HTR-8/SVneo (cell line): Measurements from ENCODE around the gene SLC25A26.

Experiments used
- DNase-seq: peaks from one replicate; pipeline ENCODE4 v3.0.0; 2011; ENCODE audit warnings: low spot score, mixed read lengths; ENCODE audit not compliant: insufficient read length
- FAIRE-seq: peaks from 2 replicates; lab custom pipeline; 2011; peaks lifted over from hg19 to GRCh38; lab: Jason Lieb, UNC

Gene SLC25A26

DNA sequence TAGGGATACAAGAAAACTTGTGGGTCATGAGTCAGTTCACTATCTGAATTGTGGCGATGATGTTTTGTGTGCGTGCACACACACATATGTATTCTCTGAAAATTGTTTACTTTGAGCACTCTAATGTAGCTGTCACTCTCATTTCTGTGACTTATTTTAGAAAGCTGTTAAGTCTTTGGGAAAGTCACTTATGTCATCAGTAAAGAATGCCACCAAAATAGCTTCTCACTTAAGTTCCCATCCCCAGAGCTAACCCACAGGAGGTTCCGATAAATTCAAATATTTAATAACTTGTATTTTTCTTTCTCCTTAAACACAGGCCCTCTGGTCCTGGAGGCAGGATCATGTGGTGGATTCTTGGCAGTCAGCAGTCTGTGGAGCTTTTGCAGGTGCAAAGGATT lies 141.7 kb downstream of the SLC25A26 start:
- no peak for FAIRE-seq
- DNase-seq: peak; percentile 22

DNA sequence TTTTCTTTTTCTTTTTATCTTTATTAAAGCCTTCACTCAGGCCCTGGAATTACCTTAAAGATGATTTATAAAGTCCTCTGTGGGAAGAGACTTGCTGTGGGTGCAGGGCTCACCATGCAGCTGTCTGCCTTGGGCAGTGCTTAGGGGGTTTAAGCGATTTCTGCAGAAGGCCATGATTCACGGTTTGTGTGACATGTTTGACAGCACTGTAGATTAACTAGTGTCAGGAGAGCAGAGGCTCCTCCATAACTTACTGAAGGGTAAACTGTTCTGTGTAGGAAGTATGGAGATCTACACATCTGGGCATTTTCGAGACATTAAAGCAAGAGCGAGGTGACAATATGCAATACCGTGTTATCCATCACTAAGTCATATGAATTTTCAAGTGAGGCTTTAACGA lies 142.3 kb downstream of the SLC25A26 start:
- FAIRE-seq: no peak
- peak; percentile 10 for DNase-seq

- FAIRE-seq (no peak), DNase-seq (no peak)
These were observed 144.3 kb downstream of the SLC25A26 start for GRCh38 chr3:66365080-66365479.

DNA sequence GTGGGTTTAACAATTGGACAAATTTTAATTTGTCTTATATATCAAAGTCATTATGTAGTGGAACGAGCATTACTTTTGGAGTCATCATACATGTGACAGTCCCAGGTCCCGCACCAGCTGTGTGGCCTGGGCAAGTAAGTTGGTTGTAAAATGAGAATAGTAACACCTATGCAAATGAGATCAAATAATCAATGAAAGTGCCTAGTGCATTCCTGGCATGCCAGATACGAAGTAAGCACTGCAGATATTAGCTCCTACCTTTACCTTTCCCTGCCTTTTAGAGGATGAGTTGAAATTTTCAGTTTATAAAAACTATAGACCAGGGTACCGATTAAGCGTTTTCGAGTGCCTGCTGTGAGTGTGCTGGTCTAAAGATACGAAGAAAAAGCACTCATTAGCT lies 145.9 kb downstream of the SLC25A26 start:
- DNase-seq (no peak), FAIRE-seq (no peak)

DNA sequence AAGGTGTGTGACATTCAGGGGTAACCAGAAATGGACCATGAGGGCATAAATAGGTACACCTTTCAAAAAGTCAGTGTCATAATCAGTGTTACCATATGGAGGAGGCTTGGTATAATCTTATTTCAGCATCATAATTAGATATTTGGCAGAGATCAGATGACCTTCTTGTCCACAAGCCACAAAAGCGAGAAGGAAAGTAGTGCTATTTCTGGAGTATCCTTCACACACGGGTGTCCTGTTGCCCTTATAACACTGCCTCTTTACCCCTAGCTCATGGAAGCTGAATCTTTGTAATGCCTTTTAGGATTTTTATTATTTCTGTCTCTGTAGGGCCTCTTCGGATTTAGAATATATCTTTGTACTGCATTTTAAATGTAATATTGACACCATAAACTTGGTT lies 147.2 kb downstream of the SLC25A26 start:
- no peak for DNase-seq
- FAIRE-seq: no peak

DNA sequence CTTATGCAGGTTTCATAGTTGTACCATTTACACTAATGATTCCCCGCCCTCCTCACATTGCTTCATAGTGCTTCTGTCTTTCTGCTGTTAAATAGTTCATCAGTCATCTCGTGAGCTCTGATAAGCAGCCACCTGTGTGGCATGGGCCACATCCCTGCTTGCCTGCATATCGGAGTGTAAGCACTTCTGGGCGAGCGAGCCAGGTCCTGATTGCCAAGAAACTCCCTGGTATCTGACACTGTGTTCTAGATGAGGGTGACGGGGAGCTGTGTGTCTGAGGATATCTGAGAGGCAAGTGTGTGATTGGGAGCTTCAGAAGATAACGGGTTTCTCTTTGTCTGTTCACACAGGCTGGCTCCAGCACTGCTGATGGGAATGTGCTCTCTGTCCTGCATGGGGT lies 149.4 kb downstream of the SLC25A26 start:
- DNase-seq: no peak
- FAIRE-seq: no peak

GRCh38 chr3:66371432-66371831 lies 150.6 kb downstream of the SLC25A26 start:
- DNase-seq (no peak), FAIRE-seq (no peak)

GRCh38 chr3:66372681-66373350 lies 152.0 kb downstream of the SLC25A26 start:
- DNase-seq: peak; percentile 32

GRCh38 chr3:66376568-66376967 lies 155.8 kb downstream of the SLC25A26 start:
- DNase-seq (no peak), FAIRE-seq (no peak)

More at GRCh38 chr3:66372681-66373350, 152.0 kb downstream of the SLC25A26 start:
- FAIRE-seq: no peak

DNA sequence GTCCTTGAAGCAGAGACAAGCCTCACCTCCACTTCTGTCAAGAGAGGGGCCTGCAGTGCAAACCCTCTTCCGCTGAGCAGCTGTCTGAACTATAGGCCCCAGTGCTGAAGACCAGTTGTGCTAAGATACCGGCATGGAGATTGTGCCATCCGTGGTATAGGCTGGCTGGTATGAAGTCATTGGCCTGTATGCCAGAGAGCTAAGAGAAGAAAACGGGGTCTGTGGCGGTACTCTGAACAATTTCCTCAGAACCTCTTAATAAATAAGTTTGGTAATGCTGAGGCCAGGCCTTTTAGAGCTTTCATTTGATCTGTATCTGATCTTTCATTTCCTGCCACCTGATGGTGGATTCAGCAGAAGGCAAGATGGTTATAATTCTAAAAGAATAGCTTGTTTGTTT lies 157.0 kb downstream of the SLC25A26 start:
- DNase-seq (no peak), FAIRE-seq (no peak)

DNA sequence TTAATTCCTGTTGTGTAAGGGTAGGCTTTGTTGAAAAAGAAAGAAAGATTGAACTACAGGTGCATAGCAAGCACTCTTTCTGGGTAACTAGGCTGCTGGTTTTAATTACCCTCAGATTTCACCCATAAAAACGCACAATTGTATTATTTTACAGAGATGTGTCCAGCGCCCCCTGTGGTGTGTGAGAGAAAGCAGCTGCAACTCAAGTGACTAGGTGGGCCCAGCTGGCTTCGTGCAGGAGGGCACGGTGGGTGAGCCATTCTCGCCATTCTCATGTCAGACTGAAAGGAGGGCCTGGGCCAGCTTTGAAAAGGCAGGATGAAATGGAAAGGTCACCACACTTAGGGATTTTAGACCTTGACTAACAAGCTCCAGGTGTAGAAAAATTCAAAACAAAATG lies 157.5 kb downstream of the SLC25A26 start:
- peak; percentile 18 for DNase-seq

DNA sequence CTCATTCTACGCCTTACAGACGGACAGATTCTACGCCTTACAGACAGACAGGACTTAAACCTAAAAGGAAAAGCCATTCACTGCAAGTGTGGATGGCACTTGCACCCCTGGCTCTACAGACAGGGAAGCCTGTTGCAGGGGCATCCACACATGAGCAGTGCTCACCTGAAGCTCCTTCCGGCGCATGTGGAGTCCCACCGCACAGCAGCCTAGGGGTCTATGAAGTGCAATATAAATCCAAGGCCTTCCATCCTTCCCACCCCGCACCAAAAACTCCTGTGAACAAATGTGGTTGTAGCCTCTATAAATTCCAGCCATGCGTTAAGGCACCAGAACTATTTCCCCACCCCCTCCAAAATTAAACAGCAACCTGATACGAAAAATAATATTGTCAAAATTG lies 158.8 kb downstream of the SLC25A26 start:
- no peak for FAIRE-seq
- DNase-seq: no peak

More for the DNA sequence above, 157.5 kb downstream of the SLC25A26 start:
- FAIRE-seq: no peak

- no peak for DNase-seq
- no peak for FAIRE-seq
These were observed 159.6 kb downstream of the SLC25A26 start for GRCh38 chr3:66380200-66380932.

DNA sequence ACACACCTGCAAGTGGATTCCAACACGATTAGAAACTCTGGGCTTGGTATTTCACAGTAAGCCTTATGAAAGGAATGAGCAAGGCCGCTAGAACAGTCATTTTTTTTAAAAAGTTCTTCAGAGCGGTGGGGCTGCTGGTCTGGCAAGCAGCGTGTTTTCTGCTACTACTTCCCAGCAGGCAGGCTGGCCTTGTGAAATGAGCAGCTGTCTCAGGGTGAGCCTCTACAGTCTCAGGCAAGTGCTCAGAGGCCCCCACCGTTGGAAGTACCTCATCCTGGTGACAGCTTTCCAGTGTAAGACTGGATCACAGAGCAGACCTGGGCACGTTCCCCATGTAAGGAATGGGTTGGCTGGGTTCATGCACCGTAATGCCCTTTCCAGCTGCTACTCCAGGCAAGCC lies 160.8 kb downstream of the SLC25A26 start:
- DNase-seq (no peak), FAIRE-seq (no peak)

DNA sequence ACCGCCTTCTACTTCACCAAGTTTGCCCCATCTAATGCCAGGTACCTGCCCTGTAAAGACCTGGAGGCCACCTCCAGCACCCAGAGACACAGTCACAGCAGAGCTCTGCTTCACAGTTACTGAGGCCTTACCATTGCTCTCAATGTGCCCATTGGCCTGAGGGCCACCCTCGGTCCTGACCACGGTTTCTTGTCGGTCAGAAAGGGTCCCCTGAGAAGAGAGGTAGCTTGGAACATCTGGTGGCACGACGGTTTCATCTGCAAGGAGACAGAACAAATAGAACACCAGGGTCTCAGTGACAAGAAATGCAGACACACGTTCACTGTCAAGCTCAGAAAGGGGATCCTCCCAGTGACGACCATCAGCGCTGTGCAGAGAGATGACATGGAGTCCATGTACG lies 161.3 kb downstream of the SLC25A26 start:
- DNase-seq (no peak), FAIRE-seq (no peak)

DNA sequence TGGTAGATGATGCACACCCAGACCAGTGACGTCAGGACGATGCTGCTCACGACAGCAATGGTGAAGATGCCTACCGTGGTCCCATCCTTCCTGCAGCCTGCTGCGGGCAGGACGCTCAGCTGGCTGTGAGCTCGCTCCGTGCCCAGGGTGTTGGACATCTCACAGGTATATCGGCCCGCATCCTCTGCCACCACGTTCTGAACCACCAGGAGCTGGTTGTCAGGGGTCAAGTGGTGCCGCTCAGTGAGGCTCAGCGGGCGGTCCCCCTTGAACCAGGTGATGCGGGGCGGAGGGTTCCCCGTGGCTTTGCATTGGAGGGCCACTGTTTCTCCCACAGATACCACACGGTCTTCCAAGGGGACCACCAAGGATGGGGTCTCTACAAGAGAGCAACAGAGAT lies 162.2 kb downstream of the SLC25A26 start:
- DNase-seq (no peak), FAIRE-seq (peak; percentile 52)

DNA sequence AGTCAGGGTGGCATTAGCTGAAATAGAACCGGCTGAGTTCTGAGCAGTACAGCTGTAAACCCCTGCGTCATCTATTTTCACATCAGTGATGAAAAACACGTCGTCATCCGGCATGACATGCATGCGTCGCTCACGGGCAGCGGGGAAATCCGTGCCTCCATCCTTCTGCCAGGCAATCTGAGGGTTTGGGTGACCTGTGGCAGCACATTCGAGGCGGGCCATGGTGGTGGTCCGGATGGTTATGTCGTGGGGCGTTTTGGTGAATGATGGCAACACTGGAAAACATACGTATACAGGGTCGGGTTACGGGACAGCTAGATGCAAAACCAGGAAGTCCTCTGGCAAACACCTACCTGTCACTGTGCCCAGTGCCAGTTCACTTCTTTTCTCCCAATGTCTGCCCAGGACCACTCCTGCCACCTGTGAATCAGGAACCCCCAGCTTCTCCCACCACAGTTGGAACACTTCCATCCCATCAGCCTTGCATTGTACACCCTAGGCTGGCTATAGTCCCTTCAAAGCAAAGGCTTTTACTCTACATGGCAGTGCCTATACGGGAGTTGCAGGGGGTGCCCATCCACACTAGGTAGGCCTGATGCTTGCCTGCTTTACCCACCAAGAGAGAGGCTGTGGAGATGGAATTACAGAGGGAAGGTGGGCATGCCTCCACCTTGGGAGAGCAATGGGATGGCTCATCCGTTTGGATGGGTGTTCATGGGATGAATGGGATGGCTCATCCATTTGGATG lies 163.4 kb downstream of the SLC25A26 start:
- DNase-seq: no peak
- FAIRE-seq: no peak

- DNase-seq: no peak
- no peak for FAIRE-seq
These were observed 164.3 kb downstream of the SLC25A26 start for GRCh38 chr3:66385066-66385465.

GRCh38 chr3:66386011-66386924 lies 165.5 kb downstream of the SLC25A26 start:
- peak; percentile 48 for FAIRE-seq
- DNase-seq: no peak
